H1 (cell line): ENCODE data around the gene BRD8. TPM values are rescaled to one million over a fixed set of nuclear protein-coding genes. Genes with fewer than 3 reads are reported as not detected.

Source experiments
- ATF3 ChIP-seq: IDR thresholded peaks from 2 replicates; pipeline ENCODE4 v1.6.1; 2011; ENCODE audit warnings: low read depth, mild to moderate bottlenecking, low read length; ENCODE audit not compliant: insufficient read depth
- CBX8 ChIP-seq: fragments of 300-800, 300-1000 bp; sonication (generic); IDR thresholded peaks from 2 replicates; pipeline ENCODE4 v1.7.1; 2016; ENCODE audit warnings: low read depth, low read length, borderline replicate concordance
- CEBPB ChIP-seq: IDR thresholded peaks from 2 replicates; pipeline ENCODE4 v1.6.1; 2012; ENCODE audit warnings: low read depth, low read length
- CHD1 ChIP-seq: IDR thresholded peaks from 2 replicates; pipeline ENCODE4 v1.6.1; 2012; ENCODE audit warnings: low read depth, low read length, improper control_type of control experiment
- CREB1 ChIP-seq: IDR thresholded peaks from 2 replicates; pipeline ENCODE4 v1.6.1; 2012; ENCODE audit warnings: inconsistent platforms
- EP300 ChIP-seq, 2 experiments: IDR thresholded peaks; 1 replicate in 1 of 2; 2 replicates in 1 of 2; pipeline ENCODE4 v1.6.1; 2011 to 2012; ENCODE audit warnings: low read depth in 2 of 2, low read length in 2 of 2, mild to moderate bottlenecking in 2 of 2, borderline replicate concordance in 1 of 2, inconsistent platforms in 1 of 2, moderate library complexity in 1 of 2
- HDAC6 ChIP-seq: IDR thresholded peaks from one replicate; pipeline ENCODE4 v1.7.1; 2012; ENCODE audit warnings: low read depth, mild to moderate bottlenecking, inconsistent platforms, low read length, moderate library complexity
- JUN ChIP-seq: IDR thresholded peaks from 2 replicates; pipeline ENCODE4 v1.6.1; 2011; ENCODE audit warnings: low read depth, mild to moderate bottlenecking, improper control_type of control experiment, low read length
- KDM1A ChIP-seq: fragments of 200-600, 300-600 bp; sonication (generic); IDR thresholded peaks from 2 replicates; pipeline ENCODE4 v1.7.1; 2016; ENCODE audit warnings: mild to moderate bottlenecking, low read length, borderline replicate concordance
- KDM5A ChIP-seq: fragments of 200-600 bp; IDR thresholded peaks from 2 replicates; pipeline ENCODE4 v1.7.1; 2012; ENCODE audit warnings: mild to moderate bottlenecking, low read length, inconsistent platforms, mixed read lengths
- MAFK ChIP-seq: IDR thresholded peaks from 2 replicates; pipeline ENCODE4 v1.6.1; 2012; ENCODE audit warnings: low read depth, mild to moderate bottlenecking, improper control_type of control experiment, low read length
- MAX ChIP-seq: IDR thresholded peaks from 2 replicates; pipeline ENCODE4 v1.6.1; 2012; ENCODE audit warnings: inconsistent platforms
- POU5F1 ChIP-seq: IDR thresholded peaks from 2 replicates; pipeline ENCODE4 v1.6.1; 2011; ENCODE audit warnings: low read depth, mild to moderate bottlenecking, low read length, moderate library complexity
- RBBP5 ChIP-seq: IDR thresholded peaks from 2 replicates; pipeline ENCODE4 v1.7.1; 2012; ENCODE audit warnings: low read depth, mild to moderate bottlenecking, inconsistent platforms, low read length, moderate library complexity, borderline replicate concordance
- RNF2 ChIP-seq: fragments of 200-900, 300-1000 bp; sonication (generic); IDR thresholded peaks from 2 replicates; pipeline ENCODE4 v1.7.1; 2016; ENCODE audit warnings: borderline replicate concordance, low read depth, mild to moderate bottlenecking, antibody characterized with exemption, low read length; ENCODE audit not compliant: poor library complexity, severe bottlenecking; ENCODE audit errors: missing control alignments
- RXRA ChIP-seq: IDR thresholded peaks from 2 replicates; pipeline ENCODE4 v1.6.1; 2011; ENCODE audit warnings: low read depth, mild to moderate bottlenecking, low read length, moderate library complexity; ENCODE audit not compliant: insufficient read depth
- SIN3A ChIP-seq, 2 experiments: IDR thresholded peaks in 1 of 2; conservative IDR thresholded peaks in 1 of 2; 2 replicates each; pipeline ENCODE4 v1.6.1; 2011 to 2012; ENCODE audit warnings: low read length in 2 of 2, improper control_type of control experiment in 1 of 2, low read depth in 1 of 2, mild to moderate bottlenecking in 1 of 2
- SIX5 ChIP-seq: IDR thresholded peaks from 2 replicates; pipeline ENCODE4 v1.6.1; 2011; ENCODE audit warnings: mild to moderate bottlenecking, low read depth, low read length
- TAF1 ChIP-seq: IDR thresholded peaks from 2 replicates; pipeline ENCODE4 v1.6.1; 2011; ENCODE audit warnings: mild to moderate bottlenecking, low read depth, low read length
- TCF12 ChIP-seq: IDR thresholded peaks from 2 replicates; pipeline ENCODE4 v1.6.1; 2011; ENCODE audit warnings: low read depth, mild to moderate bottlenecking, low read length
- USF2 ChIP-seq: IDR thresholded peaks from 2 replicates; pipeline ENCODE4 v1.6.1; 2011; ENCODE audit warnings: low read length, improper control_type of control experiment
- ZNF274 ChIP-seq: IDR thresholded peaks from 2 replicates; pipeline ENCODE4 v1.7.0; 2012; ENCODE audit warnings: low read length, borderline replicate concordance; ENCODE audit errors: extremely low read depth
- polyA plus RNA-seq, 7 experiments: library from polyadenylated mRNA; depleted of rRNA in 3 of 7; stranded (reverse) in 5 of 7; unstranded in 2 of 7; fragments of >200 nt in 5 of 7; fragments of 200-250 nt in 2 of 7; gene quantifications; 1 replicate in 5 of 7; 2 replicates in 1 of 7; 4 replicates in 1 of 7; pipeline versions ENCODE4 v1.2.1 to v1.2.3, GENCODE V29; 2011 to 2013; ENCODE audit warnings: missing spikeins in 2 of 7, mixed read lengths in 2 of 7
- total RNA-seq: library from RNA; stranded (reverse); fragmentation: NEBNext Ultra II Directional; extraction: Animal tissue kit (Norgen Biotek cat#: 25700); gene quantifications from 2 replicates; pipeline ENCODE4 v1.2.1, GENCODE V29; 2021

BRD8 gene
- total and polyA plus RNA-seq, 2 of the 8 experiments (the other 6 are each of a cell fraction or from before 2014, with no cell fraction given): 37.8 to 75.8 TPM

- TF ChIP-seq RXRA (peak; percentile 97), RNF2 (no peak), KDM5A (no peak), KDM1A (no peak), HDAC6 (peak; percentile 41), USF2 (no peak), TAF1 (no peak), RBBP5 (no peak), POU5F1 (peak; percentile 87), MAFK (no peak), MAX (peak; percentile 20; the same call in 1 of the 2 replicates), CHD1 (no peak), ATF3 (no peak), JUN (no peak), CREB1 (no peak), SIX5 (no peak), TCF12 (peak; percentile 90), CEBPB (no peak), SIN3A (conservative IDR thresholded peaks at IDR 0.05 in 1 of 2, IDR thresholded peaks at IDR 0.05 in 1 of 2; ENCODE audit: low read depth in 1 of 2, low read length in 2 of 2) (0 out of 4 replicates have a peak, but pooled peaks of 1 of the 2 experiments have one; percentile 42), ZNF274 (peak; percentile 48; the same call in 1 of the 2 replicates), CBX8 (no peak), EP300 (IDR thresholded peaks at IDR 0.05; ENCODE audit: borderline replicate concordance in 1 of 2, low read depth in 2 of 2, low read length in 2 of 2) (peak in 1 of 2 experiments; percentile 66; a peak in 1 of 3 replicates)
Measured at GRCh38 chr5:138095100-138095907, 83.1 kb downstream of the BRD8 start (continued).
